ENCODE results near the gene TDRKH. TPM values are rescaled to one million over a fixed set of nuclear protein-coding genes. Genes with fewer than 3 reads are reported as not detected.

Gene TDRKH
- total and polyA plus RNA-seq, 2 of the 13 experiments (the other 11 are each of a cell fraction or from before 2014, with no cell fraction given): 3.9 to 5.4 TPM

- no peak for ATAC-seq
- H3K4me2 ChIP-seq (ENCODE audit: low read depth, low read length): no peak overlapping the region
- no peaks in the 10 kb centered on the region for H4K20me1 ChIP-seq (ENCODE audit: insufficient read depth, low read length)
- no peaks in the 10 kb centered on the region for H3K4me1 ChIP-seq (ENCODE audit: insufficient read depth, low read length)
- no peaks in the 10 kb centered on the region for H3K9me3 ChIP-seq (ENCODE audit: low read length)
- H3K27me3 ChIP-seq (ENCODE audit: control insufficient read depth in 1 of 2, insufficient read depth in 2 of 2, low read length in 2 of 2): peaks cover 0 to 3% of the 10 kb centered on the region in 2 experiments; a peak in 3 of 5 replicates
- ChIA-PET POLR2A (interaction anchor here (1.0 to 1.6 kb wide), 3 partner anchors 13 to 31 kb away, joined by 3 to 5 read pairs (median 3); partner anchors contain the start of gene TDRKH), CTCF (ENCODE audit: low intra/inter-chr PET ratio, low total read pairs) (no interaction called here)
- no peak for DNase-seq (ENCODE audit: low spot score)
- intact Hi-C loops (cut with micrococcal nuclease; ENCODE audit: unreplicated experiment) (no loop called here), in situ Hi-C loops (cut with HindIII; ENCODE audit: extremely low pct_ligation_motif_present, low pct_unique_long_range_greater_than_20kb) (no loop called here)
- H3K36me3 ChIP-seq (replicated peaks in 1 of 2; ENCODE audit: control insufficient read depth in 1 of 2, insufficient read depth in 2 of 2, low read length in 2 of 2): no peaks in the 10 kb centered on the region
- no TSS peak for BruUV-seq (replicated peaks)
- FAIRE-seq: no peak
- no peaks in the 10 kb centered on the region for H3K79me2 ChIP-seq (ENCODE audit: insufficient read depth, low read length)
- no peak overlapping the region for H3K9ac ChIP-seq (ENCODE audit: insufficient read depth, low read depth, low read length)
- no peak overlapping the region for H2AFZ ChIP-seq (ENCODE audit: low read length)
- TF ChIP-seq ZNF556 (CRISPR knock-in tag; IDR thresholded peaks at IDR 0.05; ENCODE audit: borderline replicate concordance) (no peak), ZNF335 (CRISPR knock-in tag; IDR thresholded peaks at IDR 0.05) (no peak), HNF1A (IDR thresholded peaks at IDR 0.05; ENCODE audit: low read depth) (no peak), HNF1A (CRISPR knock-in tag; IDR thresholded peaks at IDR 0.05; ENCODE audit: borderline replicate concordance) (no peak), ELF3 (CRISPR knock-in tag; IDR thresholded peaks at IDR 0.05) (no peak), SP4 (CRISPR knock-in tag; IDR thresholded peaks at IDR 0.05) (no peak), HNRNPK (IDR thresholded peaks at IDR 0.05; ENCODE audit: low read depth, low read length, poor library complexity, severe bottlenecking) (no peak), ZBTB7A (CRISPR knock-in tag; IDR thresholded peaks at IDR 0.05) (no peak), MEIS2 (CRISPR knock-in tag; IDR thresholded peaks at IDR 0.05) (no peak), XBP1 (CRISPR knock-in tag; IDR thresholded peaks at IDR 0.05) (no peak), KLF15 (CRISPR knock-in tag; IDR thresholded peaks at IDR 0.05; ENCODE audit: borderline replicate concordance) (no peak), ZNF768 (CRISPR knock-in tag; IDR thresholded peaks at IDR 0.05) (no peak), CSRNP1 (CRISPR knock-in tag; IDR thresholded peaks at IDR 0.05) (no peak), EED (CRISPR knock-in tag; IDR thresholded peaks at IDR 0.05) (no peak), FOXK1 (CRISPR knock-in tag; IDR thresholded peaks at IDR 0.05; ENCODE audit: borderline replicate concordance, low read depth) (no peak), ELF1 (CRISPR knock-in tag; IDR thresholded peaks at IDR 0.05) (no peak), EZH2 (conservative IDR thresholded peaks at IDR 0.05; ENCODE audit: low read depth, low read length) (no peak), ZNF569 (CRISPR knock-in tag; IDR thresholded peaks at IDR 0.05; ENCODE audit: borderline replicate concordance) (no peak), NCOA5 (CRISPR knock-in tag; IDR thresholded peaks at IDR 0.05) (no peak)
- no peak overlapping the region for H3K27ac ChIP-seq (ENCODE audit: extremely low read length, insufficient read depth, low read length)
- no peak overlapping the region for H3K4me3 ChIP-seq (replicated peaks in 1 of 3; ENCODE audit: insufficient read depth in 1 of 3, low read depth in 2 of 3, low read length in 3 of 3)
Measured at GRCh38 chr1:151803164-151803563, 12.9 kb upstream of the TDRKH start.
